DMS114 treated with DMSO at 0.1 percent for 48 hours (cell line): ENCODE measurements around the gene TNIP2.
"Not testable (repeated sequence)": the region's sequence is repeated elsewhere in the genome, so short reads cannot be mapped to it uniquely, and the experiment has no call there.

Source experiments
- DNase-seq: peaks from one replicate; lab custom pipeline; 2025; ENCODE audit not compliant: unreplicated experiment; lab: John Stamatoyannopoulos, UW

The TNIP2 gene

DNA sequence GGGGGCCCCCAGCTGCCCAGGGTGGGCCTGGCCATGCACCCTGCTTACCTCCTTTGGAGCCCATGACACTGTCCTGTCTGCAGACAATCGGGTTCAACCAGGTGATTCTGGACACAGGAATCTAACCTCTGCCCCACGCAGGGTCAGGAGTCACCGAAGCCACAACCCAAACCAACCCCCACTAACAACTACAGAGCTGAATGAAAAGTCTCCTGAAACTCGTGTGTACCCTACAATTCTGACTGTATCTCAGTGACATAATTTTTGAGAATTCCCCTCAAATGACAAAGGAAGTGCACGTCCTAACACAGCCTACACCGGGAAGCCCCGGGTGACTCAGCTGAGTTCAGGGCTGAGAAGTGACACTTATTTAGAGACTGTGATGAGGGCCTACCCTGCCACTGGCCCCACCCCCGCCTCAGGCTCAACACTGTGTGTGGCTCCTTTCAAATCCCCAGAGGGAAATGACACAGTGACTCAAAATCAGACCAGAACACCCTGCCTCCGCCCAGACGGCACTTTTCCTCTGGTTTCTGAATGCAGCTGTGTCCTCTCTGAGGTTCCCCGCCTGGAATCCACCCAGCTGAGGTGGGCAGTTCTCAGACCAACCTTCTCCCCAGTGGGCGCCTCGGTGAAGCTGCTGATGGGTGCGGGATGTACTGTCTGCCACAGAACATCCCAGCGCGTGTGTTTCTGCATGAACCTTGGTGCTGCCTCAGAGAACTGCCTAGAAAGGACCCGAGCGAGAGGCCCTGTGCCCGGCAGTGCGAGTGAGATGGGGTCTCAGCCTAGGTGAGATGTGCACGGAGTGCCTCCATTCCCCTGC, 9.9 kb downstream of the TNIP2 start:
- no peak for DNase-seq

DNA sequence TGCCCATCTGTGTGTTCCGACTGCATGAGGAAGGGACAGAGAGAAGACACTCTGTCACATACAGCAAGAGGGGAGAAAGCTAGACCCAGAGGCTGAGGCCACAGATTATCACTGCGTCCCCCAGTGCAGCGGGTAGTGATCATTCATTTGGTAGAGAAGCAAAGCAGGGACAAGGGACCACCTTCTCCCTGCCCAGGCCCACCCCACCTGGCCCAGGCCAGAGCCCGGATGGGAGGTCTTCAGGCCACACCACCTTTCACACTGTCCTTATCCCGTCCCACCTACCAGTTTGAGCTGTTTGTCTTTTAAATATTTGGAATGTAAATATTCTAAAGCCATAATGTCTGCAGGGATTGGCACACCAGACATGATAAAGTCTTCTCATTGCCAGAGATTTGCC, 10.6 kb downstream of the TNIP2 start:
- DNase-seq: no peak

DNA sequence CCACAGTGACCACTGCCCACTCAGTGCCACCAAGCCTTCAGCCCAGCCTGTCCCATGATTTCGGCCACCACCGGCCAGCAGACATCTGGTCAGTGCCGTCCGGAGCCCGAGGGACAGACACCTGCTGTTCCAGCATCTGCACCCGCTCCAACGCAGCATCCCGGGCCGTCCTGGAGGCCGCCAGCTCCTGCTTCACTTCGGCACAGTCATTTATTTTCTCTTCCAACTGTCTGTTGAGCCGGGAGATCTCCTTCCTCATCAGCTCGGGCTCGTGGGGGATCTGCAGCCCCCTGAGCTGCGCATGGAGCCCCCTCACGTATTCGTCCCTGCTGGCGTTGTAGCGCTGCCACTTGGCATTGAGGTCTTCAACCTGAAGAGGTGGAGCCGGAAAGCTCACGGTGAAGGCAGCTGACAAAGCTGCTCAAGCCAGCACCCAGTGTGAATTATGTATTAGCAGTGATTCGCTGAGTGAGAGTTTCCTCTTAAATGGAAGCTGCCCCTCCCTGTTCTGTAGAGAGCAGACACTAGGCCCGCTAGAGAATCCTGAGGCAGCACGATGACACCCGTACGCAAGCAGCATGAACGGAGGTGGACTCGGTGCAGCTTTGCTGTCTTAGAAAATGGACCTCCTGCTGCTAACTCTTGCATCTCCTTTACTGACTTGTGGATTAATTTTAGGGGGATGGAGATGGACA, 11.4 kb downstream of the TNIP2 start:
- DNase-seq: no peak

DNA sequence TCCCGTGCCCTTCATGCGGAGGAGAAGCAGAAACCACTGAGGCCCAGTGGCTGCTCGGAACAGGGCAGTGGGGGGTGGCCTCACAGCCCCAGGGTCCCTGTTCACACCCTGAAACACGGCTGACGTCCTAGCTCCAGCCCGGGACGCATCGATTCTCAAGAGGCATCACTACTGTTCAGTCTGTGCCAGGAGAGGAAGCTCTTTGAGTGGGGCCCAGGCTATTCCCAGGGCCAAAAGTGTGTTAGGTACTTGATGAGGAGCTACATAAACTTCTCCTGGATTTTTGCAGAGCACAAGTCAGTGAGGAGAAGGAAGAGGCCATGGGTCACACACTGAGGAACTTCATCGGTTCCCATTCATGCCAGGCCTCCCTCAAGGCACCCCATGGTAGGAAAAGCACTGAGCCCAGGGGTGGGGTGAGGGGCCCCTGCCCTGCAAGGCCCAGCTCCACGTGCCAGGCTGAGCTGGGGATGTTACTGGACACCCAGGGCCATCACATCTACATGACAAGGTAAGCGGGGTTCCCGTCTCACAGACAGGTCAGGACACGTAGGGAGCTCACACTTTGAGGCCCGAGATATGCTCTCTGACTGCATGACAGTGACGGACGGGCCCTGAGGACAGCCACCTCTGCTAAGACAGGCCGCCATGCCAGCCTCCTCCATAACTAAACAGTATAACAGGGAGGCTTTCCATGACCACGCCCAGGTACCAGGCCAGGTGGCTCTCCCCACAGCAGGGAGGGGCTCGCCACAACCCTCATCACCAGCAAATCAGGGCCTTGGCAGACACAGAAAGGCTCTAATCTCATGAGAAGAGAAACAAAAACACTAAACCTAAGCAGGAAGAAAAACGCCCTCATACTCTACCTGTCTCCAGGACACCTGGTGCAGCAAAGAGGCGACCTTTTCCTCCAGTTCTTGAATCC, 12.4 kb downstream of the TNIP2 start:
- DNase-seq: no peak

DNA sequence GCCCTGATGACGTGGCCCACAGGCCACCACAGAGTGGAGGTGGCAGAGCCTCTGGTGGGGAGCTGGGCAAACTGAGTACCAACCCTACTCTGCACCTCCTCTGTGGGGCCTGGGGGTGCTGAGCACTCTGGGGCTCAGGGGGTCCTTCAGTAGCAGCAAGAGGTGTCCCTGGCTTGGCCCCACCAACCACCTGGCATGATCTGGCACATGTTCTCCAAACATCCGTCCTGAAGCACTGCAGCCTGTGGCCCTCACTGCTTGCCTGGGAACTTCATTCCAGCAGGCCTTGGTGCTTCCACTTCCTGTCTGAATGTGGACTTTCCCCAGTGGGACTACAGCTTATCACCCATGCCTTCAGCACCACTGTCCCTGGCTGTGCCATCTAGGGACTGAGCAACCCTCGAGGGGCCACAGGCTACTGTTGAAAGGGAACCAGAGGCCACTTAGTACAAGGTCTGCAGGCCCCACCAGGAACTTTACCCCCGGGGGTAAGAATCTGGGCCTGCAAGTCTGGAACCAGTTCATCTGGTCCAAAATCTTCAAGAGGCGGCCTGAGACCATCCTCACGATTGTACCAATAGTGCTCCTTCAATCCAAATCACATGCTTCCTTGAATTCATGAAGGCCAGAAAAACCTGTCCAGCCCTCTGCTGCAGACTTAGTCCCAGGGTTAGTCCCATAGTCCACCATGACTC, 13.2 kb downstream of the TNIP2 start:
- no peak for DNase-seq

DNA sequence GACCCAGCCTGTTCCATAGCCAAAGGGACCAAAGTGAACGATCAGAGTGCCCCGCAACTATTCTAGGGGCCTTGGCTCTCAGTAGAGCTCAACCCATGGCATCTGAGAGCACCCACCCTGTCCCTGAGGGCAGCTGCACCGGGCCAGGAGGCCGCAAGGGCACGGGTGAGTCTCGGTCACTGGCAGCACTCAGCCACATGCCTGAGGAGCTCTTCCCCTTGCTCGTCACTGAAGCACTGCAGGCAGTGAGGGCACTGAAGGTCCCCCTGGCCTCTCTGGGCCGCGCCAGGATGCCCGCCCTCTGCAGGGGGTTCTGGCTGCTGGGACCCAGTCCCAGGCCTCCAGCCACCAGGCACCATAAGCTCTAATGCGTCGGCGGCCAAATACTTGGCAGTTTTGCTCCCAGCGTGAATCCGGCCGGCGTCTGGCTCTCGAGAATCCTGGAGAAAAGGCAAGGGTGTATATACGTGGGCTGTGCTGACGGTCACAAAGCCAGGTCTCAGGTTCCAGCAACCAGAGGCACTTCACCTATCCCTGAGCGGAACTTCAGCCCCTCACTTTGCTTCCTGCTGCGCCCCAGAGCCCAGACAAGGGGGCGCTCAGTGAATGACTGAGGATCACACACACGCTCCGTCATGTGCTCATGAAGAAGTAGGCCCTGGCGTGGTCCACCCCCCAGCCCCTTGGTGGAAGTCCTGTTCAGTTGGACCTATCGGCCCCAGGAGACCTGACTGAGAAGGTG, 13.9 kb downstream of the TNIP2 start:
- no peak for DNase-seq

DNA sequence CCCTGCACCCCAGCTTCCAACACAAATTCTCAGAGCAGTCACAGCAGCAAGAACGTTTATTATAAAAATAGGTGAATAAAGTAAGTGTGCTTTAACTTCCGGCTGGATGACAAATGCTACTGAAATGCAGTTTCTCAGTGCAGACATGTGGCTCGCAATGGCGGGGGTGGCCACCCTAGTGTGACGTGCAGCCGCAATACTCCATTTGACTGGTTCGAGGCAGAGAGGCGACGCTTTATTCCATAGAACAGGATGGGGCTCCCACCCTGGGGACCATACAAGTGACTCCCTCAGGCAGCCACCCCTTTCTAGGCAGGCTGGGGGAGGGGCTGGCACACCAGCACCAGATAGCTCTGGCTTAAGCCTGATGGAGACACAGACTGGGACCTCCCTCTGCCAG, 14.5 kb downstream of the TNIP2 start:
- no peak for DNase-seq

DNA sequence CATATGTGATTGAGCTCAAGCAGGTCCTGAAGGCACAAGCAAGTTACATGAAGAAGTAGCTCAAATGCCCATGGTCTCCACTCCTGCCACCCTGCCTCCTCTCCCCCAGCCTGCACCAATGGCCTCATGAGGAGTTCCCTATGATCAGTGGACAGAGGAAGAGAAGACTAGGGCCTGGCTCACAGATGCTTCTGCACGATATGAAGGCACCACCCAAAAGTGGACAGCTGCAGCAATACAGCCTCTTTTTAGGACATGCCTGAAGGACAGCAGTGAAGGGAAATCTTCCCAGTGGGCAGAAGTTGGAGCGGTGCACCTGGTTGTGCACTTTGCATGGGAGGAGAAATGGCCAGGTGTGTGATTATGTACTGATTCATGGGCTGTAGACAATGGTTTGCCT, 17.8 kb downstream of the TNIP2 start:
- not testable (repeated sequence) for DNase-seq

DNA sequence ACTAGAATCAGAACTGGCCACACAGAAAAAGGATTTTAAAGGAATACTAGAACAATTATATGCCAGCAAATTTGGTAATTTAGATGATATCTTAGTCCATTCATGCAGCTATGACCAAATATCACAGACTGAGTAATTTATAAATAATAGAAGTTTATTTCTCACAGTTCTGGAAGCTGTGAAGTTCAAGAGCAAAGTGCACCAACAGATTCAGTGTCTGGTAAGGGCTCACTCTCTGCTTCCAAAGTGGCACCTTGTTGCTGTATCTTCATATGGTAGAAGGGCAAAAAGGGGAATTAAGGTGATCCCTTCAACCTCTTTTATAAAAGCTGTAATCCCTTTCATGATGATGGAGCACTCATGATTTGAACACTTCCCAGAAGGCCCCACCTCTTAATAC, 20.3 kb downstream of the TNIP2 start:
- DNase-seq: no peak

DNA sequence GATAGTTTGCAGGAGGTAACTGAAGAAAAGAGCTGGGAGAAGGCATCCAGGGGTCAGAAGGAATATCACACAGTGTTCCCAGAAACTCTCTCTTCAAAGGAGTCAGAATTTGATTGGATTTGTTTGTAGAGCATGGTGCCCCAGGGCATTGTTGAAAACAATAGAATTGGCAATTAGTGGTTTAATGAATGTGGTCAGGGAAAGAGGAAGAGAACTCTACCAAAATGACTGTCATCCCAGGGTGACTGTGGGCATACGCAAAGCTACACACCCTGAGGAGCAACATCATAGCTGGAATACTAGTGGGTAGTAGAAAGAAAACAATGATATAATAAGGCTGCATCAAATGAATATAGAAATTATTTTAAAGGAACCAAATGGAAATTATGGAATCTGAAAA, 21.5 kb downstream of the TNIP2 start:
- DNase-seq: no peak

DNA sequence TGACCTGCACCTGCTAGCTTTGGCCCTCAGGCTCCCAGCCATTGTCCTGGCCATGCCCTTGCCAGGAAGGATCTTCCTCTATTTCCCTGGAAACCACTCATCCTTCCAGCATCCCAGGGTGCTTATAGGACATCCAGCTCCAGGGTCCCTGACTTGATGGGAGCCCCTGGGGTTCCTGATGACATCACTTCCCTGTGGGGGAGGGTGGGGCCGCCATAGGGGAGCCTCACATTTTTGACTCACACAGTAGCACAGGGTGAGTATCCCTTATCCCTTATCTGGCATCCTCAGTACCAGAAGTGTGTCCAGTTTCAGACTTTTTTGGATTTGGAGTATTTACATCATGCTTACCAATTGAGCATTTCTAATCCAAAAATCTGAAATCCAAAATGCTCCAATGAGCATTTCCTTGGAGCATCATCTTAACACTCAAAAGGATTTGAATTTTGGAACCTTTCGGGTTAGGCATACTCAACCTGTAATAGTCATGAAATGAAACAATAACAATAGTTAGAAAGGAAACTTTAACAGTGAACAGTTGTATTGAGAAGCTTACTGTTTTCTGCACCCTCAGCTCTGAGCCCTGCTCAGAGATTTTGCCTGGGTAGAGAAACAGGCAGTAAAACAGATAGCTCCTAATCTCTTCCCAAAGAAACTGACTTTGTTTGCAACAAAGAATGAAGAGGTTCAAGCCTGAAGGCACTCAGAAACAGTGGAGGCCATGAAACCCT, 22.1 kb downstream of the TNIP2 start:
- DNase-seq: no peak

DNA sequence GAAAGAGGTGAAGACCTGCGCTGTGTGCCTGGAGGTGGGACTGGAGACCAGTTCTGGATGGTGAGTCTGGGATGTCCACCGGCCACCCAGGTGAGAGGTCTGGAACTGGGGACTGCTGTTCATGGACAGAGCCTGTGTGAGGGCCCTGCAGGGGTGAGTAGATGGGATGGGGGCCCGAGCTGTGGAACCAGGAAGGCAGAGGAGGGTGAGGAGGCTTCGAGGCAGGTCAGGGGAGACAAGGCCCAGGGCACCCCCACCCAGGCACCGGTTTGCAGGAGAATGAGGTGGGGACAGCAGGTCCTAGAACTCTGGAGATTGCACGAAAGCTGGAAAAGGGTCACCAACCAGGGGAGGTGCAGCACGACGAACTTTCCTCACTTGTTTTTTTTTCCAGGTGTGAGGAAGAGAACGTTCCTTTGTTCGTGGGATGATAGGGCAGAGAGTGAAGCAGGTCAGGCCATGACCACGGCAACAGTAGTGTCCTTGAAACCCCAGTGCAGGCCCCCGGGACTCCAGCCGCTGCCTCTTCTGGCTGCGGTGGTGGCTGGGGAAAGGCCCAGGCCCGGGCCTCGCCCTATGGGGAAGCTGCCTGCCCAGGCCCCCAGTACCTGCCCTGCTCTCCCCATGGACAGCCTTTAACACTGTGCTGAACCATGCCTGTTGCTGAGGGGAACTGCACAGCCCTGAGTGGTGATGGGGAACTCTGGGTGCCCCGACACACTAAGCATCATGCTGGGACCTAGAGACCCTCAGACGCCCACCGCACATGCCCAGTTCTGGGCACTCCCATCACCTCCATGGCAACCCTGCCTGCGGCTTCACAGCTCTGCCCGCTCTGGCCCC, 22.9 kb downstream of the TNIP2 start:
- no peak for DNase-seq

DNA sequence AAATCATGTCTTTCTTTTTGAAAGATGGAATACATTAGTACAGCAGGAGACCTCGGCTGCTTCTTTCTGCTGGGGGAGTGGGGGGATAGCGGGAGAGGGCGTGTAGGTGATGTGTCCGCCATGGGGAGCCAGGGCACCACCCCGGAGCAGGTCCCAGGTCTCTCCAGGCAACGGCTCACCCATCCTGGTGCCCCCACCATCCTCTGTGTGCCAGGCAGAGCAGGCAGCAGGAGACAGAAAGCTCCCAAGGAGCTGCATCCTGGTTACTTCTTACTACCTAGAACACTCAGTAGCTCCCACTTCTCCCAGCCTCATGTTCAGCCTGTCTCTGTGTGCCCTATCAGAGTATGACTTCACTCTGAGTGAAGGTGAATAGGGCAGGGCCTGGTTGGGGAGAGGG, 23.6 kb downstream of the TNIP2 start:
- DNase-seq: no peak

DNA sequence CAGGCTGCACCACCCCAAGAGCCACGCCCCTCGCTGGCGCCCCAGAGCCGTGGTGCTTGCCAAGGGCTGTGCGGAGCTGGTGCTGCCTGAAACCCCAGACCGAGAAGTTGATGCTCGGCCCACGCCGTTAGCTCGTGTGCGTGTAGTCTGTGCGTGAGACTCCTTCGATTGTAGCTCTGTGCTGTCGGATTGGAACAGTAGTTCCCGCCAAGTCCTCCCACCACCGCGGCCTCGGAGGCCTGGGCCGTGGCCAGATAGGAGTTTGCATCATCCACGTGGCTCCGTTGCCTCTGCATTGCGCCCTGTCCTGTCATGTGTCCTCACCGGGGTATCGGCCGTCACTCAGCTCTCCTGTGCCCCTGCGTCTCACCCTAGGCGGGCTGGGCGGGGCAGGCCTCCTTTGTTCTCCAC, 24.2 kb downstream of the TNIP2 start:
- no peak for DNase-seq

DNA sequence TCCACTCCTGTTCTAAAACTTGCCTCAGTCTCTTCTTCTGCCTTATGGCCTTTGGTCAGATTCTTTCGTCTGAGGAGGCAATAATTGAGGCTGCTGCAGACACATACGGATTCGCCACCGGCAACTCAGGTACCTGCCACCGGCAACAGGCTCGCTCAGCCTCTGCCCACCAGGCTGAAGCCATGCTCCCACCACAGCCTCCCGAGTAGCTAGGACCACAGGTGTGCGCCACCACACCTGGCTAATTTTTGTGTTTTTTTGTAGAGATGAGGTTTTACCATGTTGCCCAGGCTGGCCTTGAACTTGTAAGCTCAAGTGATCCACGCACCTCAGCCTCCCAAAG, 26.6 kb downstream of the TNIP2 start:
- no peak for DNase-seq

DNA sequence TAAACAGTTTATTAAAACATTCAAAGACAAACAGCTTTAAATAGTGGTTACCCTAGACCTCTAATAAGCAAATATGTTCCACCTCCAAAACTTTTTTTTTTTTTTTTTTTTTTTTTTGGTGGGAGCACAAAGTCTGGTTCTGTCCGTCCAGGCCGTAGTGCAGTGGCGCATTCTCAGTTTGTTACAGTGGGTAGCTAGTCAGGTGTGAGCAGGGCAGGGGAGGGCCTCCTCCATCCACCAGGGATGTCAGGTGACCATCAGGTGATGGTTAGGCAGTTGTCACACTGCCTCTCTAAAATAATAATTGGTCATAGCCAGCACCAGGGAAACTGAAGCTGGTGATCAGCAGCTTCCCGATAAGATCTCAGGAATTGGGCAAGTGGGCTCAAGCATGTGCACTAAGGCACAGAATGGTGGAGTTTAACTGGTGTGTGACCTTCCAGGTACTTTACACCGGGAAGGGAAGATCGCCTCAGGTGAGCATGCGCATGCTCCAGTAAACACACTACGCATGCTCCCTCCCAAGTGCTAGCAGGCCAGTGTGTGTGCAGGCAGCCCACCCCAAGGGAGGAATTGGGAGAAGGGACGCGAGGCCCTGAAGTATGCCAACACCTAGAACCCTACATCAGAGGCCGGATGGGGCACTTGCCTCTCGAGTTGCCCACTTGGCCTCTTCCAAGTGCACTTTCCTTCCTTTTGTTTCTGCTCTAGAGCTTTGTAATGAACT, 27.2 kb downstream of the TNIP2 start:
- no peak for DNase-seq

DNA sequence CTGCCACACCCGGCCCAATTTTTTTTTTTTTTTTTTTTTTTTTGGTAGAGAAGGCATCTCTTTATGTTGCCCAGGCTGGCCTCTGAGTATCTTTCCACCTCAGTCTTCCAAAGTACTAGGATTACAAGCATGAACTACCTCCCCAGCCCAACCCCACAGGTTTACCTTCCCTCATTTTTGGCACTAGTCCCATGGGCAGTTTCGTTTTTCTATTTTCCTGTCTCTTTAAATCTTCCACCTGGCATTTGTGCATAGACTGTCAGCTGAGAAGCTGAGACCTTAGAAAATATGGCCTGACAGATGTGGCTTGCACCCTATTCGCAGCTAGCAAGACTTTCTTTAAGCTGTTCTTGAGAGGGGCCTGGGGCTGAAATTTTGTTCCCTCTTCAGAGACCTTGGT, 27.9 kb downstream of the TNIP2 start:
- no peak for DNase-seq

DNA sequence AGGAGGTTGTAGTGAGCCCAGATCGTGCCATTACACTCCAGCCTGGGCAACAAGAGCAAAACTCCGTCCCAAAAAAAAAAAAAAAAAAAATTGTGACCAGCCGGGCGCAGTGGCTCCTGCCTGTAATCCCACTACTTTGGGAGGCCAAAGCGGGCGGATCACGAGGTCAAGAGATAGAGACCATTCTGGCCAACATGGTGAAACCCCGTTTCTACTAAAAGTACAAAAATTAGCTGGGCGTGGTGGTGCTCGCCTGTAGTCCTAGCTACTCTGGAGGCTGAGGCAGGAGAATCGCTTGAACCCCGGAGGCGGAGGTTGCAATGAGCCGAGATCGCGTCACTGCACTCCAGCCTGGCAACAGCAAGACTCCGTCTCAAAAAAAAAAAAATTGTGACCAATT, 29.3 kb downstream of the TNIP2 start:
- not testable (repeated sequence) for DNase-seq
